Measurements from ENCODE around the gene IL1B. TPM values are rescaled to one million over a fixed set of nuclear protein-coding genes. Genes with fewer than 3 reads are reported as not detected.
A peak's percentile ranks its signal among the peaks of the same experiment; 100 is the strongest.

Gene IL1B
- total and polyA plus RNA-seq, 8 donors, result 0.32 to 3.9 (median 1.1) TPM

DNA sequence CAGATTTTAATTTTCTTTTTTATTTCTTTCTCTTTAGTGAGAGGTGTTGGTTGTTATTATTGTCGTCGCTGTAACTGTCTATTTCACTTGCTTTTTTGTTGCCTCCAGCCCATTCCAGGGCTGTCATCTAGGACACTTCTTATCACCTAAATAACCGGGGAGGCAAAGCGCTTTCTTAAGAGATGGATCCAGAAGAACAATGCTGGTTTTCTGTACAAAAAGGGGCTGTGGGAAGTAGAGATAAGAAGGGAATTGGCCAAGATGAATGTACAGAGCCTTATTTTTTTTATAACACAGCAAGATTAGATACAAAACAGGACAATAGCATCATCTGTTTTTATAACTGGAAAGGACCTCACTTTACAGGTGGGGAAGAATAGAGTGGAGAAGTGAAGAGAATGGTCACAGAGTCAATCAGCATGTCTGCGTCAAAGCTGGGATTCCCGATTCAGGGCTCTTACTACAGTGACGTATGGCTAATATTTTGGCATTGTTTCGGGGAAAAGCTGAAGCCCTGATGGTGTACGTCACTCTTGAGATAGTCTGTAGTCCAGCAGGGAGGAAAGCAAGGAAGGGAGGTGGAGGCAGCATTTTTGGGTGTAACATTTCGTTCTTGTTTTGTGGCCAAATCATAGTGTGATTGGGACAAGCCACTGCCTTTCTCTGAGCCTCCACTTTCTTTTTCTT lies 23.2 kb downstream of the IL1B start:
- no peak for DNase-seq
- TF ChIP-seq, protein P1, sequence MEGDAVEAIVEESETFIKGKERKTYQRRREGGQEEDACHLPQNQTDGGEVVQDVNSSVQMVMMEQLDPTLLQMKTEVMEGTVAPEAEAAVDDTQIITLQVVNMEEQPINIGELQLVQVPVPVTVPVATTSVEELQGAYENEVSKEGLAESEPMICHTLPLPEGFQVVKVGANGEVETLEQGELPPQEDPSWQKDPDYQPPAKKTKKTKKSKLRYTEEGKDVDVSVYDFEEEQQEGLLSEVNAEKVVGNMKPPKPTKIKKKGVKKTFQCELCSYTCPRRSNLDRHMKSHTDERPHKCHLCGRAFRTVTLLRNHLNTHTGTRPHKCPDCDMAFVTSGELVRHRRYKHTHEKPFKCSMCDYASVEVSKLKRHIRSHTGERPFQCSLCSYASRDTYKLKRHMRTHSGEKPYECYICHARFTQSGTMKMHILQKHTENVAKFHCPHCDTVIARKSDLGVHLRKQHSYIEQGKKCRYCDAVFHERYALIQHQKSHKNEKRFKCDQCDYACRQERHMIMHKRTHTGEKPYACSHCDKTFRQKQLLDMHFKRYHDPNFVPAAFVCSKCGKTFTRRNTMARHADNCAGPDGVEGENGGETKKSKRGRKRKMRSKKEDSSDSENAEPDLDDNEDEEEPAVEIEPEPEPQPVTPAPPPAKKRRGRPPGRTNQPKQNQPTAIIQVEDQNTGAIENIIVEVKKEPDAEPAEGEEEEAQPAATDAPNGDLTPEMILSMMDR (IDR thresholded peaks at IDR 0.05), result no peak
- intact Hi-C loops (cut with DNase I), result no loop called here
- H3K4me1 ChIP-seq, result peaks cover 0 to 8% (median 0%) of the 10 kb centered on the region in 3 donors
- no peaks in the 10 kb centered on the region for H3K36me3 ChIP-seq
- H3K27ac ChIP-seq, result peak overlapping the region in 2 of 4 donors; percentile 50 to 51
- no peaks in the 10 kb centered on the region for H3K9me3 ChIP-seq
- no peaks in the 10 kb centered on the region for H3K27me3 ChIP-seq
- FAIRE-seq, result no peak
- ATAC-seq, result no peak
- H3K4me3 ChIP-seq, result no peak overlapping the region
- WGBS, 2 donors, result 64 to 69% methylated on average over 10 of the region's 10 CpGs

DNA sequence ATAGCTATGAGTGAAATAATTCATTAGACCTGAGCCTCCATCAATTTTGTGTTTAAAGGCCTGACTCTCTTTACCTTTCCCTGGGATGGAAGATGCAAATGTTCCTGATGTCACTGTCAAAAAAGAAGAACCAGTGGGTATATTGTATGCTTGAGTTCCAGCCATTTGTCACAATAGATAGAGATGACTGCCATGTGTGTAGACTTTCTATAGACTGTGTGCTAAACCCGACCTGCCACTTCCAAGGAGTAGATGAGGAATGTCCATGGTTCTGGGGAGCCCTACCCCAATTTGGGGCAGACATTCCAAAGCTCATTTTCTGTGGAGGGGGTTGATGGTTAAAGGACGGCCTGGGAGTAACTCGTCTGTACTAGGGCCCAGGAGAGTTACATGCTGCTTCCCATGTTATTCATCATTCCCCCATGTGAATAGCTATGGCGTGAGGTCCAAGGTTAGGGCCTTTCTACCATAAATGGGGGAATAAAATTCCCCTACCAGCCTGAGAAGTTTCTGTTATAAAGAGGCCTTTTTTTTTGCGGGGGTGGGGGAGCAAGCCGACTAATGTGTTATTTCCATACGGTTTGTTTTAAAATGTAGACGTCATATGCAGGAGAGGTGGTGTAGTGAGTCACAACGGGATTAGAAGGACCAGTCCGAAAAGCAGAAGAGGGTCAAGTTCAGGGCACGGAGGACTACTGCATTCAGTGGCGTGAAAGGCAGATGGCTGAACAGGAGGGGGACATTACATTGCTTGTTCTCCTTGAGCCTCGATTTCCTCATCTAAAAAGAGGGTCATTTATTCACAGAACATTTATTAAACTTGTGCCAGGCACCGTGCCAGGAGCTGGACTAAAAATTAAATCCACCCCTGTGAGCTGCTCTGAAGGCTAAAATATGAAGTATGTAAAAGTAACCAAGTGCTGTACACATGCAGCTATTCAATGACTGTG lies 24.0 kb downstream of the IL1B start:
- H3K36me3 ChIP-seq, result no peaks in the 10 kb centered on the region
- H3K4me1 ChIP-seq, result peaks cover 0 to 3% (median 0%) of the 10 kb centered on the region in 3 donors
- peak in 3 of 4 donors; percentile 23 to 56 (median 44) for ATAC-seq
- H3K9me3 ChIP-seq, result no peaks in the 10 kb centered on the region
- TF ChIP-seq, protein P1 (IDR thresholded peaks at IDR 0.05), result no peak
- FAIRE-seq, result no peak
- no peak for DNase-seq
- no peak overlapping the region for H3K4me3 ChIP-seq
- peak overlapping the region in 2 of 4 donors; percentile 50 to 55 for H3K27ac ChIP-seq
- WGBS, 2 donors, result 49% methylated on average over 14 of the region's 14 CpGs
- no peaks in the 10 kb centered on the region for H3K27me3 ChIP-seq
- intact Hi-C loops (cut with DNase I), result no loop called here

DNA sequence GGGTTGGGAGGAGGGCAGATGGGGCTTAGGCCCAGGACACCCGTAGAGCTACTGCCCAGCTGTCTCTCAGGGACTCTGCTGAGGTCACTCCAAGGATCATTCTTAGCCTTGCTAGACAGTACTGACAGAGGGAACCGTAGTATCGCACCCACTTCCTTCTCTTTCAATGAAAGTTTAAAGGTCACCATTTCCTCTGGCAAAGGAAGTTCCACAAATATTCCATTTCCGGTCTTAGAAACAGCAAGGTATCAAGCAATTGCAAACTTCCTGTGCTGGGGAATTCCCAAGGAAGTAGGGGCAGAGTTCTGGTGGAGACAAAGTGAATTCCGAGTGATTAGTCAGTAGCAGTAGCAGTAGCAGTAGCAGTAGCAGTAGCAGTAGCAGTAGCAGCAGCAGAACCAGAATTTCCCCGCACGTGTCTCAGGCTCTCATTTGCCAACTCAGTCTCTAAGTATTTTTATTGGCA lies 24.7 kb downstream of the IL1B start:
- WGBS, 2 donors, result 62 to 63% methylated on average over 7 of the region's 7 CpGs
- DNase-seq, result no peak
- peak in 3 of 4 donors; percentile 48 to 72 (median 68) for ATAC-seq
- no peaks in the 10 kb centered on the region for H3K36me3 ChIP-seq
- no peak overlapping the region for H3K4me3 ChIP-seq
- no peak for FAIRE-seq
- H3K4me1 ChIP-seq, result peaks cover 0 to 2% (median 0%) of the 10 kb centered on the region in 3 donors
- intact Hi-C loops (cut with DNase I), result no loop called here
- no peaks in the 10 kb centered on the region for H3K9me3 ChIP-seq
- TF ChIP-seq, protein P1 (IDR thresholded peaks at IDR 0.05), result no peak
- H3K27ac ChIP-seq, result peak overlapping the region in 1 of 4 donors; percentile 55
- H3K27me3 ChIP-seq, result no peaks in the 10 kb centered on the region

DNA sequence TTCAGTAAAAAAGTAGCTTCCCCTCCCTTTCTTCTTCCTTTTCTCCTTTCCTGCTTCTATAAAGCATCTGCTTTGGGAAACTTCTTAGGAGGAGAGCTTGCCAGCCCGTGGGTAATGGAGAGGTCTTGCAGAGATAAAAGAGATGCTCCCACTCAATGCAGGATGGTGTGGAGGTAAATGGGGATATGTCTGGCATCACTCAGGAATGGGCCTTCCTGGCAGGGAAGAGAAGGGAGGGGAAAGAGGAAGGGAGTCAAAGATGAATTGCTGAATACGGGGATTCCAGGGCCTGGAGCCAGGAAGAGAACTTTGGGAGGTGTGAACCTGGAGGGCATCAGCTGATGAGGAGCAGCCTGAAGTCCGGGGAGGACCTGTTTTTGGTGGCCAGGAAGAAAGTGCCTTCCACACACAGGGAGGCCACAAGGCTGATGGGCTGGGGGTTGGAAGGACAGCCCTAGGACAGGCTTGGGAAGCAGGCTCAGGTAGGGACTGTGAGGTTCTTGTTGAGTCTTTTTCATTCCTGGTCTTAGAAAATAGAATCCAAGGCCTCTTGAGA lies 25.2 kb downstream of the IL1B start:
- intact Hi-C loops (cut with DNase I), result no loop called here
- FAIRE-seq (no peak), ATAC-seq (no peak), DNase-seq (no peak)
- H3K9me3 ChIP-seq, result no peaks in the 10 kb centered on the region
- no peaks in the 10 kb centered on the region for H3K36me3 ChIP-seq
- WGBS, 2 donors, result 68 to 73% methylated on average over 3 of the region's 3 CpGs
- peak overlapping the region in 1 of 4 donors; percentile 55 for H3K27ac ChIP-seq
- no peak overlapping the region for H3K4me3 ChIP-seq
- H3K4me1 ChIP-seq, result no peaks in the 10 kb centered on the region
- TF ChIP-seq, protein P1 (IDR thresholded peaks at IDR 0.05), result no peak
- no peaks in the 10 kb centered on the region for H3K27me3 ChIP-seq
